Hindlimb muscle (tissue), 1 donor: ENCODE results near the gene RAI14. TPM values are rescaled to one million over a fixed set of nuclear protein-coding genes. Genes with fewer than 3 reads are reported as not detected.
A peak's percentile ranks its signal among the peaks of the same experiment; 100 is the strongest.

Experiments
- DNase-seq: peaks from one replicate; pipeline ENCODE4 v3.0.0-alpha.2; 2013
- polyA plus RNA-seq: library from polyadenylated mRNA; unstranded; fragments of 120-200 nt; gene quantifications from one replicate; pipeline ENCODE4 v1.2.1, GENCODE V29; 2013; ENCODE audit not compliant: insufficient read length

The RAI14 gene
- polyA plus RNA-seq, 1 donor: 15.7 TPM

DNA sequence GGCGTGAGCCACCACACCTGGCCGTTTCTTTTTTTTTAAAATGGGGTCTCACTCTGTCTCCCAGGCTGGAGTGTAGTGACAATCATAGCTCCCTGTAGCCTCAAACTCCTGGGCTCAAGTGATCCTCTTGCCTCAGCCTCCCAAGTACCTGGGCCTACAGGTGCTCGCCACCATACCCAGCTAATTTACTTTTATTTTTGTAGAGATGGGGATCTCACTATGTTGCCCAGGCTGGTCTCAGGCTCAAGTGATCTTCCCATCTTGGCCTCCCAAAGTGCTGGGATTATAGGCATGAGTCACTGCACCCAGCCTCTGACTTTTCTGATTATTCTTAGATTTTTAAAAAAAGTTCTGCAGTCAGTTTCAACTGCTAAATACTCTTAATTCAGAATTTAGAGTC, 21.3 kb downstream of the RAI14 start:
- DNase-seq: no peak

DNA sequence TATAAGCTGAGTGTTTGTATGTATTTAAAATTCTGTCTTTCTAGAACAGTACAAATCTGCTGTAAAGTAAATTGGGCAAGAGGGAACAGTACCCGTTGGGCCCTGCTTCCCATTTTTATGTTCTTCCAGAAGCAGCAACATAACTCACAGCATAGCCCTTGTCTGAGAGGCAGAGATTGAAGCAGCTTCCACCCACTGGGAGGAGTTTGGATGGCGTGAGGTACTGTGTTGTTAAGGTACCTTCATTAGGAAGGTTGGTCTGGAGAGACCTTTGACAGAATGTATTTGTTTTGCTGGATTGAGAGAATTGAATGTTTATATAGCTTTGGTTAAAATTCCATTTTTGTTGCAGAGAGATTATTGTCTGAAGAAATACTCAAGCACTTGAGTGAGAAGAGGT, 24.8 kb downstream of the RAI14 start:
- no peak for DNase-seq

DNA sequence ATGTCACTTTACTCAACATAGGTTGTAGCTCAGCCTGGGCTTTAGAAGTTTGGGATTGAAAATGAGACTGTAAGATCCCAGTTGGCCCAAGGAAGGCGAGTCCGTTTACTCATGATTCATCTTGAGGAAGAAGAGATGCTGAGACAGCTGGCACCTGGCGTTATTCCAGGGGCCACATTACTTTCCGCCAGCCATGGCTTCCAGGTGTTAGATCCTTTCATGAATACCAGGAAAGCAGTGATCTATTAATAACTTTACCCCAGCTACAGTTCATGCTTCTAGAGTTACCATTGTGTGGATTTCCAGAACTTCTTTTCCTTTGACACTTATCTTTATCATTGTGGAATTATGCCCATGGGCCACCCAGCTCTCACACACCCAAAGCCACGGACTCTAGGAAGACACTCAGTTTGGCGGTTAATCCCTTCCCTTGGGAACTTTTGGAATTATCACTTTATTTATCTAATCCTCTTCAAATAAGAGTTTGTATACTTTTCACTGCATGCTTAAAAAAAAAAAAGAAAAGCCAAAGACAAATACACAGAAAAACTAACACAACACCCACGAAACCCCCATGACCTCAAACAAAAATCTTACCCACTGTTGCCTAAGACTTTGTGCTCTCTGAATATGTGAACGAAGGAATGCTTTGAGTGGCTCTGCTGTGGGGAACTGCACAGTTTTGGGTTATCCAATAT, 26.9 kb downstream of the RAI14 start:
- DNase-seq: no peak

DNA sequence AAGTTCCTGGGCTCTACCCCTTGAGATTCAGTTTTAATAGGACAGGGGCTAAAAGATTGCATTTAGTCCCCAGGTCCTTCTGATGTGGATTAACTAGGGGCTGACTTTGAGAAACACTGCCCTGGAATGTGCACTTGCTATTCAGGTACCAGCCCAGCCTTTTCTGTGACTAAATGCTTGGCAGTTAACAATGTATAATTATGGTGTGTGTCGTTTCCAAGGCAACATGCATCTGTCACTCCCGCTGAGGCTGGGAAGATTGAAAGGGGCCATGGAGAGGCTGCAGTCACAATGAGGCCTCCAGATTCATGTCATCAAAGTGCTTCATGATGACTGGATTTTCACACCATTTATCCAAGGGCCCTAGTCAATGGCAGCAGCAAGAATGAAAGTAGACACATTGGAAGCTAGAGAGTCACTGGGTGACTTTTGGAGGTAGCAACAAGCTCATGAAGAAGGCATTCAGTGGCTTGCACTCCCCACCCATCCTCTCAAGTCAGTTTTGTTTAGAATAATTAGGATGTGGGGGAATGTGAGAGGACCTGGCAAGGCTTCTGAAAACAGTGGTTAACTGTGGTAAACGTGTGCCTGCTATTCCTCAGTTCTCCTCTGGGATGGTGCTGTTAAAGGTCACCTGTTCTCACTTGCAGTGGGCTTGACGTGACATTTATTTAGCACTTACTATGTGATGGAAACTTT, 28.3 kb downstream of the RAI14 start:
- no peak for DNase-seq

DNA sequence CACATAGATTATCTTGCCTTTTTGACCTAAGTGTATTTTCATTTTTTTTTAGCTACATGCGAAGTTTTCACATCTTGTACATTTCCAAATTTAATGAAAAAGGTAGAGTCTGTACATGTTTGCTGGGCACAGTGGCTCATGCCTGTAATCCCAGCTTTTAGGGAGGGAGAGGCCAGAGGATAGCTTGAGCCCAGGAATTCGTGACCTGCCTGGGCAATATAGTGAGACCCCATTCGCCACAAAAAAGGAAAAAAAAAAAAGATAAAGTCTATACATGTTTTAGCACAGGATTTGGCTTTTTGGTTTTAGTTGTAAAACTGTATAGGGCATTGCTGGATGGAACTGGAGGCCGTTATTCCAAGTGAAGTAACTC, 28.8 kb downstream of the RAI14 start:
- DNase-seq: no peak

DNA sequence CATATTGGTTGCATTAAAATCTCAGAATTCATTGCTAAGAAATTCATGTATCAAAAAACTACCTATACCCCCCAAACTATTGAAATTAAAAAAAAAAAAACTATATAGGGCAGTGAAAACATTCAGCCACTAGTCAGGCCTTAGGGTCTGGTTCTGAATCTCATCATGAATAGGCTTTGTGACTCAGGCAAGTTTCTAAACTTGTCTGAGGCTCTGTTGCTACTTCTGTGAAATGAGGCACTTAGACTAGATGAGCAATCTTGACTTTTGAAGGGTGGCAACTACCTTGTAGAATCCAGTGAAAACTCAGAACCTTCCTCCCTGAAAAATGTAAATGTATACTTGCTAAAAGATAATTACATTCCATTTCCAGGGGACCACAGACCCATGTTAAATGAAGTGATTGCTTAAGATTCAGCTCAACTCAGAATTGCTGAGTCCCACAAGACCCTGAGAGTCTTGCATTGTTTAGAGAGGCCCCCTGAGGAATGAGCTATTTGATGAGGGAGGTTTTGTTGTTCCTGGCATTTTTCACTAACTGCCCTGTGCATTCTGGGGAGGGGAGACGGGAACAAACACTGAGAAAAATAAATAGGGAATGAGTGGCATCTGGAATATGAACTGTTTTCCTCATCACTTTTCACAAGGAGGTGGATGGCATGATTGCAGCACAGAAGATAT, 29.5 kb downstream of the RAI14 start:
- DNase-seq: no peak

DNA sequence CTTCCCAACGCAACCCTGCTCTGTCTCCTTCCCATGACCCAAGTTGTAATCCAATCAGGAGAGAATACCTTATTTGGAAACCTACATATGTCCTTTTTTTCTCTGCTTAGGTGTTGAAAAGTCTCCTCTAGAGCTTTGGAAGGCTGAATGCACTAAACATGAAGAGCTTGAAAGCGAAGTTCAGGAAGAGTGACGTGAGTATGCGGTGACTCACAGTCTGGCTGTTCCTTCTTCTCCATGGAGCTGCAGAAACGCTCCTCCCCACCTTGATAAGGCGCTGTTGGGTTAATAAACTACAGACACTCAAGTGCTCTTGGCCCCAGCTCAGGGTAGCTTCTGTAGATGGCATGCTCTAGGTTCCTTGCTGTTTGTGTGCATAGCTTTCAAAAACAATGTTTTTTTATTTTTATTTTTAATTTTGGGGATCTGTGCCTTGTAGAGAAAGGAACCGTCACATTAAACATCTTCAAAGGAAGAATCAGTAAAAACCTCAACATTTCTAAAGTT, 30.7 kb downstream of the RAI14 start:
- peak; percentile 53 for DNase-seq

DNA sequence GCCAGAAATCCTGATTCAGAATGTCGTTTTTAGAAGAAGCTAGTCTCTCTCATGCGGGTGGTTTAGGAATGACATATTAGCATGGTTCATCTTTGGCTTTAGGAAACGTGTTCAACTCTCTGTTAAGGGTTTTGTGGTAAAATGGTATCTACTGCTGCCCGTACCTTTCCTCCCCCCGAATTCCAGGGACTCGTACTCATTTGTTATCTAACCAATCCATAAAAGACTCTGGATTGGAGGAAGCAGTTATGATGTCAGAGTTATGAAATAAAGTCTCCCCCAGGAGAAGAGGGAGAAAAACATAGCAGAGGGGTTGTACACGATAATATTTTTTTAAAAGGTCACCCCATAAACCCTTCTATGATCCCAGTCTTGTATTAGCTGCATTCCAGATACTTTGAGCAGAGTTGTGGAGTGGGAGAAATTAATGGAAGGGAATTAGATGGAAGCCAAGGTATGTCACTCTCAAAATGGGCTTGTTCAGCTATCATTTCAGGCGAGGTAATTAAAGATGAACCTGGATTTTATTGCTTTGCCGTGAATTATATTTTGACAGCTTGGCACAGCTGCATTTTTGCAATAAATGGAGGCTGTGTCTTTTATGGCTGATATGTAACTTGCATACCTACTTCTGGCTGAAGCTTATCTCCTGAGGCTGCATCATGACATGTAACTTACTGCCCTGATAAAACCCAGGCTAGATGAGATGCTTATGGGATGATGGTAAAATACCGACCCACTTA, 31.3 kb downstream of the RAI14 start:
- DNase-seq: no peak

DNA sequence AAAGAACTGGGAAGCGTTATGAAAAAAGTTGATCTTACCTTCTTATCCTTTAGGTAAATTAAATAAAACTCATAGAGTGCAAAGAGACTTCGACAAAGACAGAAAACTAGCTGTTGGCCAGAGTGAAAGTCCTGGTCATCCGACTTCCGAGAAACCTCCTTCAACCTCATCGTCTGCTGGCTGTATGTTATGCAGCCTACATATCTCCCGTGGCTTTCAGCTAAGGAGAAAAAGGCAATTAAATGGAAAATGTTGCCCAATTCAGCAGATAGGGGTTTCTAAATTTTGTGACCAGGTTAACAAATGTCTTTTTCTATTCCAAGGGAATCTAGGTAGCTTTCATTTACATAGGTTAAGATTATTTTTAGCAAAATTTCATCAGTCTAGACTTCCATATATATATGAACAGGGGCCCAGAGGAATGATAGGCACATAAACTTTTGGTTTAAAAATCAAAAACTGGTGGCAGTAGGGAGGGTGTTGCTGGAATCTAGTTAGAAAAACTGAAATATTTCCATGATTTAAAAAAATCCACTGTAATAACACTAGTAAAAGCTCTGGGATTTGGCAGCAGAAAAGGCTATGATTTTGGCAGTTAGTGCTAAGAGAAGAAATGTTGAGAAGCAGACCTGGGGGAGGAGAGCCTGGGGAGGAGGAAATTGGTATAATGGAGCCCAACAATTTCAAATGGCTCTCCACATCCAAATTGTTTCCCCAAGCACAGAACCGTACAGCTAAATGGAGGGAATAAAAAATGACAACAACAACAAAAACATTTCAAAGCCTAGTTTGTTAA, 32.1 kb downstream of the RAI14 start:
- DNase-seq: peak; percentile 56

DNA sequence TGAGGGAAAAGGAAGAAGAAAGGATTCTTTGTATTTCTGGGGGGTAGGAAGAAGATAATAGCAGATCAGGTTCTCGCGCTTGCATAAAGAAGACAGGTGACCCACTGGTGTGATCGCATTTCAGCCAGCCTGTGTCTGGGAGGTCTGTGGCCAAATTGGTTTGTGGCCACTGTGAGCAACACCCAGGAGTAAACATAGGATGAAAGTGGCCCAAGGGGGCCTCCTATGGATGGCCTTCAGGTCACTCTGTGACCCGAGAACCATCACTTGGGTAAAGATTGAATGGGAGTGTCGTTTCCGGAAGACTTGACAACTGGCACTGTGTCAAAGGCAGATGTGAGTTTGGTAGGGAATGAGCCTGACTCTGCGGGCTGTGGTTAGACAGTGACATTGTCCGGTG, 34.2 kb downstream of the RAI14 start:
- no peak for DNase-seq

DNA sequence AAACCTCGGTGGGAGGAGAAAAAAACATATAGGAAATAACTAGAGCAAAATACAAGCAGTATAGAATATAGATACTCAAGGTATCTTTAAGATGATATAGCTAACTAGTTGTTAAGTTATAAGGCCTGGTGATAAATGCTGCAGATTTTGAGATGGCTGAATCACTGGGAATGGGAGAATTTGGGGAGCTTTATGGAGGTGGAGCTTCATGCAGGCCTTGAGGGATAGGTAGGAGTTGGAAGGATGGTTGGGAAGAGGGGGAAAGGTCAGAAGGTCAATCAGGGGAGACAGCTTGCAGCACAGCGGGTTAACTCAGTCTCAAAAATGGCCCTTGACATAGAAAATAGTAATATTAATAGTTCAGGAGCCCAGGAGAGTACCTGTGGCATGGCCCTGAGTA, 34.8 kb downstream of the RAI14 start:
- DNase-seq: no peak

DNA sequence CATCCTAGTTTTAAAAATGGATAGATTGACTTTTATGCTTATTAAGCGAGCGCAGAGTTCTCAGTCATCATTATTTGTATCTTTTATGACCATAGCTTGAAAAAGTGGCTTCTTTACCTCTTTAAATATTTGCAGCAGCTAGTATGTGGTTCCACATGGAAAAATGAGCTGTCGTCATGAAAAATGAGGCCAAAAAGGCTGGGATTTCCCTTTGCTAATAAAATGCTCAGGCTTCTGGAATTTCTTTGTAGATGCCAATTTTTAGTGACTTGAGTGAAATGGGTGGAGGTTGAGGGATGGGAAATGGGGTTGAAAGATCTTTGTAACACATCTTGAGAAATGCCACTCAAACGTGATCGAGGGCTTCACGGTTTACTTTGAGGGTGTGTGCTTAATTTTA, 35.2 kb downstream of the RAI14 start:
- peak; percentile 76 for DNase-seq

DNA sequence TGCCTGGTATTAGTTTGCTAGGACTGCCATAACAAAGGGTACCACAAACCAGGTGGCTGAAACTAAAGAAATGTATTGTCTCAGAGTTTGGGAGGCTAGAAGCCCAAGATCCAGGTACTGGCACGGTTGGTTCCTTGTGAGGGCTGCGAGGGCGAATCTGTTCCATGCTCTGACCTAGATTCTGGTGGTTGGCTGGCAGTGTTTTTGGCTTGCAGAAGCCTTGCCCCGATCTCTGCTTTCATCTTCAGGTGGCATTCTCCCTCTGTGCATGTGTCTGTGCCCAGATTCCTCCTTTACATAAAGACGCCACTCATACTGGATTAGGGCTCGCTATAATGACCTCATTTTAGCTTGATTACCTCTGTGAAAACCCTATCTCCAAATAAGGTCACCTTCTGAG, 36.7 kb downstream of the RAI14 start:
- DNase-seq: no peak

DNA sequence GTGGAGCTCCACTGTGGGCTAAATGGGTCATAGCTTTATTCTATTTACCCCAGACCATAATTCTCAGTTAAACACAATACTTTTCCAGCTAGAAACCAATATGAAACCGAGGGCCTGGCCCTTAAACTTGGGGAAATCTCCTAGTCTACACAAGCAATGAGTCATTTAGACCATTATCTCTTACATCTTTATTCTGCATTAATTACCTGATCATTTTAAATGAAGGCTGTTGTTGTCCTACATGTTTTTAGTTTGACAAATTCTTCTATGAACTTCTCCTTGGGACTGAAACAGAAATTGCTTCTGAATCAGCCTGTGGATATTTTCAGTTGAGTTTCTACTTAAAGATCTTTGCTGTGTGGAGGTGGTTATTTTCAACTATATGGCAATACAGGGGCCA, 37.9 kb downstream of the RAI14 start:
- no peak for DNase-seq

DNA sequence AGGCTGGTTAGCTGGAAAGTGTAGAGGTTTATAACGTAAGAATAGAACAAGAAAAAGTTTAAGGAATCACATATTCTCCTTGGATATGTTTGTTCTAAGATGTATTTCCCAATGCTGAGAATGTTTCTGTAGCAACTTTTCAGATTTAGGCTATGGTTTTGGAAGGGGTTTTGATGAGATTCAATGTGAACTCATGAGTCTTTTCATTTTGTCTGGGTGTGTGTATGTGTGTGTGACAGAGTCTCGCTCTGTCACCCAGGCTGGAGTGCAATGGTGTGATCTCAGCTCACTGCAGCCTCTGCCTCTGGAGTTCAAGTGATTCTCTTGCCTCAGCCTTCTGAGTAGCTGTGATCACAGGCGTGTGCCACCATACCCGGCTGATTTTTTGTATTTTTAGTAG, 38.6 kb downstream of the RAI14 start:
- no peak for DNase-seq

DNA sequence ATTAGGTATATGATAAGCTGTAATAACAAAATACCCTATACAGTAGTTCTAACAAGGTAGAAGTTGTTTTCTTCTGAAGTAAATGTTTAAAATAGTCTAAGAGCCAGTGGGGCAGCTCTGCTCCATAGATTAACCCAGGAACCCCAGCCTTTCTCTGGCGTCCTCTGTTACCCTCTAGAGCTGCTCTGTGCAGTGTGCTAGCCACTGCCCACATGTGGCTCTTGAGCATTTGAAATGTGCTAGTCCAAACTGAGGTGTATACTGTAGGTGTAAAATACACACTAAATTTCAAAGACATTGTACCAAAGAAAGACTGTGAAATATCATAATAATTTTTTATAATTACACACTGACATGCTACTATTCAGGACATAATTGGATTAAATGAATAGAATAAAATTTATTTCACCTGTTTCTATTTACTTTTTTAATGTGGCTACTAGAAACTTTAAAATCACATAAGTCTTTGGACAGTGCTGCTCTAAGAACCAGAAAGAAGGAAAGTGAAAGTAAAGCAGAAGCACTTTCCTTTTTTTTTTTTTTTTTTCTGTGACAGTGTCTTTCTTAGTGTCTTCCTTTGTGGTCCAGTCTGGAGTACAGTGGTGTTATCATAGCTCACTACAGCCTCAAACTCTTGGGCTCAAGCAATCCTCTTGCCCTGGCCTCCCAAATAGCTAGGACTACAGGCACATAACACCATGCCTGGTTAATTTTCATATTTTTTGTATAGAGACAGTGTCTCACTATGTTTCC, 39.3 kb downstream of the RAI14 start:
- DNase-seq: no peak

DNA sequence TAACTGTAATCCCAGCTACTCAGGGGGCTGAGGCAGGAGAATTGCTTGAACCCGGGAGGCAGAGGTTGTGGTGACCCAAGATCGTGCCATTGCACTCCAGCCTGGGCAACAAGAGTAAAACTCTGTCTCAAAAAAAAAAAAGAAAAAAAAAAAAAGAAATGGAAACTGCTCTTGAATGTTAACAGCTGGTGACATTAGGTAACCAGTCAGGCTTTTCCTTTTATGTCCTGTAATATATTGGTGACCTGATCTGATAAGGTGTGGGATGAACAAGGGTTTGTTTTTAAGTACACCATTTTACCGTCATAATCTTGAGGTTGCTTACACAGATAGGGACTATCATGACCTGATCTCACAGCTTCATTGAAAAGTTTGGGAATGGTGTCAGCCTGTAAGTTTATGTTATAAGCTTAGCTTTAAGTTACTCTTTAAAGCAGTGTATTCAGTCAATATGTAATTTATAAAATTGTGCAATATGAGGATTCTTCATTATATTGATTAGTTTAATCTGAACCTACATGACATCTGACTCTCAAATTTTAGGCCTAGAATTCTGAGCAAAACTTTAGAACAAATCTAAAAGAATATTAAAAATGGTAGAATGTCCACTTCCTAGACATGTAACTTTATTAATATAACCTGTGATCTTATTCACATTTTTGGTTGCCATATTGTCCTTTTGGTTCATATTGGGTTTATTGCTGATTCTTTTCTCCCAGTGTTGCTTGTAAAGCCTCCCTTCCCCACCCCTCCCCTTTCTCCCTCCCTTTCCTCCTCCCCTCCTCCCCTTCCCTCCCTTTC, 41.4 kb downstream of the RAI14 start:
- DNase-seq: no peak

DNA sequence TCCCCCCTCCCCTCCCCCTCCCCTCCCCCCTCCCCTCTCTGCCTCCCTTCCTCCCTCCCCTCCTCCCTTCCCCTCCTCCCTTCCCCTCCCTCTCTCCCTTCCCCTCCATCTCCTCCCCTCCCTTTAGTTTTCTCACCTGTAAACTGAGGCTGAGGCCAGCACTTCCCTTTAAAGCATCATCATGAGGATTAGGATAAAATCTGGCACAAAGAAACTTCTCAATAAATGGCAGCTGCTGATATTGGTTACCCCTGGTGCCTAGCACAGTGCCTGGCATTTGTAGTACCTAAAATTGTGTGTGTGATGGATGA, 41.9 kb downstream of the RAI14 start:
- DNase-seq: no peak

DNA sequence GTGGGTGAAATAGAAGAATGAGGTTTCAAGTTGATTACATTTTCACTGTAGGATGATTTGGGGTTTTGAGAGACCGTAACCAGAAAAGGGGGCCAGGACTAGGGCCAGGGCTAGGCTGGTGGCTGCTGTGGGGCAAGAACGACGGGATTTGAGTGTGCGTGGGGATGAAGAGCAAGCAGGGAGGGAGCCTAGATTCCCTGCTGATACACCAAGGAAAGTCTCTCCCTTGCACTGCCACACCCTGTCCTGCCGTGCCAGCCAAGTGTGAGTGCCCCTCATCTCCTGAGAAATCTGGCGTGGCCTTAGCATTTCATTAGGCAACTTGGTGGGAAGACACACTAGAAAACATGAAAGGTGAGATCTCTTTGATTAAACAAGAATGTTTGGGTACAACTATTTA, 42.6 kb downstream of the RAI14 start:
- no peak for DNase-seq

DNA sequence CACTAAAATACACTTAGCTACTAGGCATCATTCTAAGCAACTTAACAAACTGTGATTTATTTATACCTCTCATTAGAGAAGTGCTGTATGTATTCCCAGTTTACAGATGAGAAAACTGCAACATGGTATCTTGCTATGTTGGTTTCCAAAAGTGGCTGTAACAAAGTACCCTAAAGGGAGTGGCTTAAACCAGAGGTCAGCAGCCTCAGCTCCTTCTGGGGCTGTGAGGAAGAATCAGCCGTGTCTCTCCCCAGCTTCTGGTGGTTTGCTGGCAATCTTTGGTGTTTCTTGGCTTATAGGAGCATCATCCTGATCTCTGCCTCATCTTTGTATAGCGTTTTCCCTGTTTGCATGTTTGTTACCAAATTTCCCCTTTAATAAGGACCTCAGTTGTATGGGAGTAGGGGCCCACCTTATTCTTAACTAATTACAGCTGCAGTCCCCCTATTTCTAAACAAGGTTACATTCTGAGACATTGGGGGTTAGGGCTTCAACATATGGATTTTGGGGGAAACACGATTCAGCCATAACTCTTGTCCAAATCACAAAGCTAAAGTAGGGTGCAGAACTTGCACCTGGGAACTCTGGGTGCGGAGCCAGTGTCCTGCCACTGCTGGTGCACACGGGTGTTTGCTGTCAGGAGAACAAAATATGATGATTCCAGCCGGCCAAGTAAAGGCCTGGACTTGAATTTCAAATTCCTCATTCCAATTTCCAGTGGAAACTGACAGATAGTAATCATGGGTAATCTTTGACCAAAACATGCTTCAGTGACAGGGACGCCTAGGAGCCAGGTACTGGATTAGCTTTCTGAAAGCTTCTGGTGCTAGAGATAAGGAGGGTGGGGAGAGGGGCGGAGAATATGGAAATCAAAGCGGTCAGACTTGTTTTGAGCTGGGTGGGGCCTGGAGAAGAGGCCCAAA, 43.3 kb downstream of the RAI14 start:
- DNase-seq: no peak
